HG02588 (cell line): Measurements from ENCODE around the gene STPG1.

Experiments
- ATAC-seq: cut with Tn5 transposase; IDR thresholded peaks from one replicate; pipeline ENCODE4 v1.9.1; 2021; ENCODE audit warnings: mild to moderate bottlenecking, moderate library complexity; ENCODE audit not compliant: unreplicated experiment

Gene STPG1

GRCh38 chr1:24426744-24427544 lies 13.4 kb upstream of the STPG1 start:
- ATAC-seq, result no peak

GRCh38 chr1:24425922-24426321 lies 12.3 kb upstream of the STPG1 start:
- no peak for ATAC-seq

- no peak for ATAC-seq
Observed at GRCh38 chr1:24425441-24425840, 11.9 kb upstream of the STPG1 start.

GRCh38 chr1:24424990-24425389 lies 11.4 kb upstream of the STPG1 start:
- ATAC-seq, result no peak

GRCh38 chr1:24424207-24424606 lies 10.6 kb upstream of the STPG1 start:
- ATAC-seq, result no peak

GRCh38 chr1:24421502-24421901 lies 7.9 kb upstream of the STPG1 start:
- ATAC-seq, result no peak

GRCh38 chr1:24420547-24420946 lies 7.0 kb upstream of the STPG1 start:
- ATAC-seq, result no peak

GRCh38 chr1:24418898-24419628 lies 5.5 kb upstream of the STPG1 start:
- no peak for ATAC-seq

- ATAC-seq, result no peak
Observed at GRCh38 chr1:24417681-24418080, 4.1 kb upstream of the STPG1 start.

- no peak for ATAC-seq
Observed at GRCh38 chr1:24416666-24417391, 3.2 kb upstream of the STPG1 start.

- ATAC-seq, result peak; percentile 14
Observed at GRCh38 chr1:24415910-24416665, 2.5 kb upstream of the STPG1 start.

GRCh38 chr1:24415334-24415909 lies 1.8 kb upstream of the STPG1 start, which contains the start of gene NIPAL3:
TSS of gene NIPAL3 (plus strand) at chr1:24415802. CDS start at chr1:24419548, 3,746 bp downstream.
- peak; percentile 96 for ATAC-seq

GRCh38 chr1:24414775-24415333 lies 1.3 kb upstream of the STPG1 start:
- no peak for ATAC-seq

GRCh38 chr1:24412408-24412807 lies 1.2 kb downstream of the STPG1 start:
- no peak for ATAC-seq

- no peak for ATAC-seq
Observed at GRCh38 chr1:24411963-24412362, 1.6 kb downstream of the STPG1 start.

GRCh38 chr1:24410750-24411149 lies 2.8 kb downstream of the STPG1 start:
- no peak for ATAC-seq

GRCh38 chr1:24409535-24409934 lies 4.0 kb downstream of the STPG1 start:
- ATAC-seq, result no peak

- ATAC-seq, result no peak
Observed at GRCh38 chr1:24406788-24407187, 6.8 kb downstream of the STPG1 start.

- no peak for ATAC-seq
Observed at GRCh38 chr1:24403806-24404205, 9.8 kb downstream of the STPG1 start.

- ATAC-seq, result no peak
Observed at GRCh38 chr1:24400065-24400464, 13.5 kb downstream of the STPG1 start.
